ENCODE measurements around the gene STRN3.
"Not testable (repeated sequence)": the region's sequence is repeated elsewhere in the genome, so short reads cannot be mapped to it uniquely, and the experiment has no call there.

Gene STRN3

GRCh38 chr14:30943694-30944093 lies 82.5 kb downstream of the STRN3 start (continued):
- TF ChIP-seq TCF4 (CRISPR knock-in tag; IDR thresholded peaks at IDR 0.05; ENCODE audit: borderline replicate concordance): no peak
- TF ChIP-seq POU6F1 (CRISPR knock-in tag; IDR thresholded peaks at IDR 0.05; ENCODE audit: borderline replicate concordance, low read depth): no peak
- no peak for TF ChIP-seq TOX (CRISPR knock-in tag; IDR thresholded peaks at IDR 0.05; ENCODE audit: borderline replicate concordance)

GRCh38 chr14:30940886-30941285 lies 85.3 kb downstream of the STRN3 start:
- no peak for ATAC-seq
- TF ChIP-seq ZFP30 (CRISPR knock-in tag; IDR thresholded peaks at IDR 0.05): no peak
- TF ChIP-seq ZNF565 (CRISPR knock-in tag; conservative IDR thresholded peaks at IDR 0.05; ENCODE audit: low read depth): no peak
- no peak for TF ChIP-seq BACH2 (CRISPR knock-in tag; IDR thresholded peaks at IDR 0.05; ENCODE audit: borderline replicate concordance)
- TF ChIP-seq PPARA (CRISPR knock-in tag; IDR thresholded peaks at IDR 0.05; ENCODE audit: borderline replicate concordance): no peak
- TF ChIP-seq TCF4 (CRISPR knock-in tag; IDR thresholded peaks at IDR 0.05; ENCODE audit: borderline replicate concordance): no peak
- TF ChIP-seq SNAI2 (CRISPR knock-in tag; IDR thresholded peaks at IDR 0.05): no peak

- TF ChIP-seq BACH2 (CRISPR knock-in tag; IDR thresholded peaks at IDR 0.05; ENCODE audit: borderline replicate concordance): no peak
- TF ChIP-seq SNAI2 (CRISPR knock-in tag; IDR thresholded peaks at IDR 0.05): no peak
- no peak for TF ChIP-seq TOX (CRISPR knock-in tag; IDR thresholded peaks at IDR 0.05; ENCODE audit: borderline replicate concordance)
- TF ChIP-seq GLIS3 (CRISPR knock-in tag; IDR thresholded peaks at IDR 0.05): no peak
- TF ChIP-seq RARB (CRISPR knock-in tag; IDR thresholded peaks at IDR 0.05): no peak
- no peak for TF ChIP-seq CSDC2 (CRISPR knock-in tag; IDR thresholded peaks at IDR 0.05)
- no peak for TF ChIP-seq ZNF70 (CRISPR knock-in tag; IDR thresholded peaks at IDR 0.05)
Measured at GRCh38 chr14:30938617-30939016, 87.6 kb downstream of the STRN3 start.

GRCh38 chr14:30935445-30935844 lies 90.7 kb downstream of the STRN3 start:
- TF ChIP-seq ZNF565 (CRISPR knock-in tag; conservative IDR thresholded peaks at IDR 0.05; ENCODE audit: low read depth) (no peak), CSRNP3 (CRISPR knock-in tag; IDR thresholded peaks at IDR 0.05) (no peak), GLIS3 (CRISPR knock-in tag; IDR thresholded peaks at IDR 0.05) (no peak), CREB5 (CRISPR knock-in tag; IDR thresholded peaks at IDR 0.05; ENCODE audit: low read depth) (no peak), TCF4 (CRISPR knock-in tag; IDR thresholded peaks at IDR 0.05; ENCODE audit: borderline replicate concordance) (no peak), ZNF8 (CRISPR knock-in tag; IDR thresholded peaks at IDR 0.05) (no peak), ESRRG (CRISPR knock-in tag; IDR thresholded peaks at IDR 0.05) (no peak), ARNTL (CRISPR knock-in tag; IDR thresholded peaks at IDR 0.05; ENCODE audit: borderline replicate concordance, low read depth) (no peak), PPARA (CRISPR knock-in tag; IDR thresholded peaks at IDR 0.05; ENCODE audit: borderline replicate concordance) (no peak)
- ATAC-seq: no peak

More at GRCh38 chr14:30938617-30939016, 87.6 kb downstream of the STRN3 start:
- no peak for ATAC-seq

- ATAC-seq: not testable (repeated sequence)
Measured at GRCh38 chr14:30933937-30934336, 92.2 kb downstream of the STRN3 start.

GRCh38 chr14:30928462-30928861 lies 97.7 kb downstream of the STRN3 start:
- ATAC-seq: no peak
- TF ChIP-seq ZC3H10 (CRISPR knock-in tag; IDR thresholded peaks at IDR 0.05) (no peak), OSR1 (CRISPR knock-in tag; IDR thresholded peaks at IDR 0.05) (no peak), TSHZ2 (CRISPR knock-in tag; IDR thresholded peaks at IDR 0.05) (no peak), ZNF565 (CRISPR knock-in tag; conservative IDR thresholded peaks at IDR 0.05; ENCODE audit: low read depth) (no peak)

All from SK-N-SH treated with all-trans-retinoic acid at 6 μM for 48 hours (cell line).